Measurements from ENCODE around the gene SLC2A4.

SLC2A4 gene

GRCh38 chr17:7281953-7282751 is 634 bp downstream of the SLC2A4 start:
- TF ChIP-seq YY1 (IDR thresholded peaks at IDR 0.05; ENCODE audit: insufficient read depth, insufficient read length) = no peak
- no peak for TF ChIP-seq SUZ12 (IDR thresholded peaks at IDR 0.05; ENCODE audit: extremely low read depth, insufficient read depth, insufficient read length)
- TF ChIP-seq ZNF274 (IDR thresholded peaks at IDR 0.05; ENCODE audit: low read depth, low read length) = no peak
- H3K4me3 ChIP-seq (ENCODE audit: insufficient read length, low read depth) = peak overlapping the region; percentile 76
- H3K9me3 ChIP-seq (ENCODE audit: insufficient read depth, low read length) = no peaks in the 10 kb centered on the region
- no peak for DNase-seq (ENCODE audit: low read depth, low spot score)
- H3K4me1 ChIP-seq (ENCODE audit: insufficient read depth, insufficient read length) = no peaks in the 10 kb centered on the region
- peak overlapping the region; percentile 79 for H3K9ac ChIP-seq (ENCODE audit: insufficient read length, low read depth)
- H3K36me3 ChIP-seq (ENCODE audit: insufficient read depth, insufficient read length, low read length) = no peaks in the 10 kb centered on the region
- peaks cover 14% of the 10 kb centered on the region for H3K27me3 ChIP-seq (ENCODE audit: insufficient read depth, insufficient read length)

GRCh38 chr17:7282752-7283321 is 1.3 kb downstream of the SLC2A4 start:
- peak overlapping the region; percentile 52 for H3K9ac ChIP-seq (ENCODE audit: insufficient read length, low read depth)
- no peaks in the 10 kb centered on the region for H3K4me1 ChIP-seq (ENCODE audit: insufficient read depth, insufficient read length)
- DNase-seq (ENCODE audit: low read depth, low spot score) = no peak
- peaks cover 14% of the 10 kb centered on the region for H3K27me3 ChIP-seq (ENCODE audit: insufficient read depth, insufficient read length)
- H3K9me3 ChIP-seq (ENCODE audit: insufficient read depth, low read length) = no peaks in the 10 kb centered on the region
- H3K36me3 ChIP-seq (ENCODE audit: insufficient read depth, insufficient read length, low read length) = no peaks in the 10 kb centered on the region
- peak overlapping the region; percentile 76 for H3K4me3 ChIP-seq (ENCODE audit: insufficient read length, low read depth)
- no peak for TF ChIP-seq SUZ12 (IDR thresholded peaks at IDR 0.05; ENCODE audit: extremely low read depth, insufficient read depth, insufficient read length)
- no peak for TF ChIP-seq YY1 (IDR thresholded peaks at IDR 0.05; ENCODE audit: insufficient read depth, insufficient read length)
- TF ChIP-seq ZNF274 (IDR thresholded peaks at IDR 0.05; ENCODE audit: low read depth, low read length) = no peak

- Histone ChIP-seq H3K9ac (ENCODE audit: insufficient read length, low read depth) (no peak overlapping the region), H3K4me1 (ENCODE audit: insufficient read depth, insufficient read length) (no peaks in the 10 kb centered on the region), H3K27me3 (ENCODE audit: insufficient read depth, insufficient read length) (peaks cover 14% of the 10 kb centered on the region), H3K4me3 (ENCODE audit: insufficient read length, low read depth) (no peak overlapping the region), H3K36me3 (ENCODE audit: insufficient read depth, insufficient read length, low read length) (no peaks in the 10 kb centered on the region), H3K9me3 (ENCODE audit: insufficient read depth, low read length) (no peaks in the 10 kb centered on the region)
- DNase-seq (ENCODE audit: low read depth, low spot score) = no peak
- TF ChIP-seq YY1 (IDR thresholded peaks at IDR 0.05; ENCODE audit: insufficient read depth, insufficient read length) (no peak), ZNF274 (IDR thresholded peaks at IDR 0.05; ENCODE audit: low read depth, low read length) (no peak), SUZ12 (IDR thresholded peaks at IDR 0.05; ENCODE audit: extremely low read depth, insufficient read depth, insufficient read length) (no peak)
Measured at GRCh38 chr17:7283471-7284216, 2.1 kb downstream of the SLC2A4 start.

GRCh38 chr17:7284911-7285310 is 3.4 kb downstream of the SLC2A4 start:
- H3K4me3 ChIP-seq (ENCODE audit: insufficient read length, low read depth) = no peak overlapping the region
- DNase-seq (ENCODE audit: low read depth, low spot score) = no peak
- no peaks in the 10 kb centered on the region for H3K4me1 ChIP-seq (ENCODE audit: insufficient read depth, insufficient read length)
- no peak for TF ChIP-seq SUZ12 (IDR thresholded peaks at IDR 0.05; ENCODE audit: extremely low read depth, insufficient read depth, insufficient read length)
- TF ChIP-seq YY1 (IDR thresholded peaks at IDR 0.05; ENCODE audit: insufficient read depth, insufficient read length) = no peak
- TF ChIP-seq ZNF274 (IDR thresholded peaks at IDR 0.05; ENCODE audit: low read depth, low read length) = no peak
- H3K36me3 ChIP-seq (ENCODE audit: insufficient read depth, insufficient read length, low read length) = no peaks in the 10 kb centered on the region
- H3K9ac ChIP-seq (ENCODE audit: insufficient read length, low read depth) = no peak overlapping the region
- H3K27me3 ChIP-seq (ENCODE audit: insufficient read depth, insufficient read length) = peaks cover 14% of the 10 kb centered on the region
- H3K9me3 ChIP-seq (ENCODE audit: insufficient read depth, low read length) = no peaks in the 10 kb centered on the region

GRCh38 chr17:7285679-7286078 is 4.2 kb downstream of the SLC2A4 start:
- no peak overlapping the region for H3K9ac ChIP-seq (ENCODE audit: insufficient read length, low read depth)
- peaks cover 14% of the 10 kb centered on the region for H3K27me3 ChIP-seq (ENCODE audit: insufficient read depth, insufficient read length)
- no peaks in the 10 kb centered on the region for H3K4me1 ChIP-seq (ENCODE audit: insufficient read depth, insufficient read length)
- TF ChIP-seq ZNF274 (IDR thresholded peaks at IDR 0.05; ENCODE audit: low read depth, low read length) (no peak), YY1 (IDR thresholded peaks at IDR 0.05; ENCODE audit: insufficient read depth, insufficient read length) (no peak), SUZ12 (IDR thresholded peaks at IDR 0.05; ENCODE audit: extremely low read depth, insufficient read depth, insufficient read length) (no peak)
- H3K9me3 ChIP-seq (ENCODE audit: insufficient read depth, low read length) = no peaks in the 10 kb centered on the region
- no peak for DNase-seq (ENCODE audit: low read depth, low spot score)
- H3K4me3 ChIP-seq (ENCODE audit: insufficient read length, low read depth) = no peak overlapping the region
- no peaks in the 10 kb centered on the region for H3K36me3 ChIP-seq (ENCODE audit: insufficient read depth, insufficient read length, low read length)

GRCh38 chr17:7289256-7290032 is 7.9 kb downstream of the SLC2A4 start:
- H3K9me3 ChIP-seq (ENCODE audit: insufficient read depth, low read length) = no peaks in the 10 kb centered on the region
- DNase-seq (ENCODE audit: low read depth, low spot score) = no peak
- H3K4me3 ChIP-seq (ENCODE audit: insufficient read length, low read depth) = no peak overlapping the region
- H3K27me3 ChIP-seq (ENCODE audit: insufficient read depth, insufficient read length) = no peaks in the 10 kb centered on the region
- H3K9ac ChIP-seq (ENCODE audit: insufficient read length, low read depth) = no peak overlapping the region
- no peak for TF ChIP-seq SUZ12 (IDR thresholded peaks at IDR 0.05; ENCODE audit: extremely low read depth, insufficient read depth, insufficient read length)
- TF ChIP-seq ZNF274 (IDR thresholded peaks at IDR 0.05; ENCODE audit: low read depth, low read length) = no peak
- TF ChIP-seq YY1 (IDR thresholded peaks at IDR 0.05; ENCODE audit: insufficient read depth, insufficient read length) = no peak
- peaks cover 9% of the 10 kb centered on the region for H3K4me1 ChIP-seq (ENCODE audit: insufficient read depth, insufficient read length)
- no peaks in the 10 kb centered on the region for H3K36me3 ChIP-seq (ENCODE audit: insufficient read depth, insufficient read length, low read length)
